AG08396 (cell line): Measurements from ENCODE around the gene ARHGAP26.
A peak's percentile ranks its signal among the peaks of the same experiment; 100 is the strongest.

ENCODE experiments used
- DNase-seq: peaks from one replicate; pipeline ENCODE4 v3.0.0; 2012; ENCODE audit warnings: low spot score, mixed read lengths

Gene ARHGAP26, protein sequence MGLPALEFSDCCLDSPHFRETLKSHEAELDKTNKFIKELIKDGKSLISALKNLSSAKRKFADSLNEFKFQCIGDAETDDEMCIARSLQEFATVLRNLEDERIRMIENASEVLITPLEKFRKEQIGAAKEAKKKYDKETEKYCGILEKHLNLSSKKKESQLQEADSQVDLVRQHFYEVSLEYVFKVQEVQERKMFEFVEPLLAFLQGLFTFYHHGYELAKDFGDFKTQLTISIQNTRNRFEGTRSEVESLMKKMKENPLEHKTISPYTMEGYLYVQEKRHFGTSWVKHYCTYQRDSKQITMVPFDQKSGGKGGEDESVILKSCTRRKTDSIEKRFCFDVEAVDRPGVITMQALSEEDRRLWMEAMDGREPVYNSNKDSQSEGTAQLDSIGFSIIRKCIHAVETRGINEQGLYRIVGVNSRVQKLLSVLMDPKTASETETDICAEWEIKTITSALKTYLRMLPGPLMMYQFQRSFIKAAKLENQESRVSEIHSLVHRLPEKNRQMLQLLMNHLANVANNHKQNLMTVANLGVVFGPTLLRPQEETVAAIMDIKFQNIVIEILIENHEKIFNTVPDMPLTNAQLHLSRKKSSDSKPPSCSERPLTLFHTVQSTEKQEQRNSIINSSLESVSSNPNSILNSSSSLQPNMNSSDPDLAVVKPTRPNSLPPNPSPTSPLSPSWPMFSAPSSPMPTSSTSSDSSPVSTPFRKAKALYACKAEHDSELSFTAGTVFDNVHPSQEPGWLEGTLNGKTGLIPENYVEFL

DNA sequence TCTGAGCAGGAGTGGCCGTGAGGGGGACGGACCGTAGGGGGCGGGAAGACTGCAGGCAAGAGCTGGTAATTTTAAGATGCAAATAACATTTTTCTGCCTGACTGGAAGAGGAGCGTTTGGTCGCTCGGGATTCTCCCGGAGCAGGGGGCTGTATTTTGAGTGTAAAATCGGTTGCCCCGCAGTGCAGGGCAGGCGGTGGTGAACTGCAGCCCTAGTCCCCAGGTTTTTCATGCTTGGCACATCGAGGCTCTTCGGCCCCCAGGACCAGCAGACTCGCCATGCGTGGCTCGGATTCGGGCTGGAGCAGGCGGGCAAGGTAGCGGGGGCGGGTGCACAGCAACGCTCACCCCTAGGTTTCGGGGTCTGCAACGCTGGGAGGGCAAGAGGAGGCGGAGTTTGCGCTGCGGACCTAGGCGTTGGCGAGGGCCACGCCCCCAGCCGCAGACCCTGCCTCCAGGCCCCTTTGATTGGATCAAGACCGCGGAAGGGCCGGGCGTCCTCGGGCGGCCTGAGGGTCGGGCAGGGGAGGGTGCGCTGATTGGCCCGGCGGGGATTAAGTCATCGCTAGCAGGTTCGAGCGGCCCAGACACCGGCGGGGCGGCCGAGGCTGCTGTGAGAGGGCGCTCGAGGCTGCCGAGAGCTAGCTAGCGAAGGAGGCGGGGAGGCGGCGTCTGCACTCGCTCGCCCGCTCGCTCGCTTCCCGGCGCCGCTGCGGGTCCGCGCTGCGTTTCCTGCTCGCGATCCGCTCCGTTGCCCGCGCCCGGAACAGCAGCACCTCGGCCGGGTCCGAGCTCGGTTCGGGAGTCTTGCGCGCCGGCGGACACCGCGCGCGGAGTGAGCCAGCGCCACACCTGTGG lies at the start of gene ARHGAP26:
TSS of gene ARHGAP26 (plus strand) at position 585 of the 857 bp plus-strand sequence. CDS start 385 bp downstream, outside the sequence.
- peak; percentile 97 for DNase-seq

DNA sequence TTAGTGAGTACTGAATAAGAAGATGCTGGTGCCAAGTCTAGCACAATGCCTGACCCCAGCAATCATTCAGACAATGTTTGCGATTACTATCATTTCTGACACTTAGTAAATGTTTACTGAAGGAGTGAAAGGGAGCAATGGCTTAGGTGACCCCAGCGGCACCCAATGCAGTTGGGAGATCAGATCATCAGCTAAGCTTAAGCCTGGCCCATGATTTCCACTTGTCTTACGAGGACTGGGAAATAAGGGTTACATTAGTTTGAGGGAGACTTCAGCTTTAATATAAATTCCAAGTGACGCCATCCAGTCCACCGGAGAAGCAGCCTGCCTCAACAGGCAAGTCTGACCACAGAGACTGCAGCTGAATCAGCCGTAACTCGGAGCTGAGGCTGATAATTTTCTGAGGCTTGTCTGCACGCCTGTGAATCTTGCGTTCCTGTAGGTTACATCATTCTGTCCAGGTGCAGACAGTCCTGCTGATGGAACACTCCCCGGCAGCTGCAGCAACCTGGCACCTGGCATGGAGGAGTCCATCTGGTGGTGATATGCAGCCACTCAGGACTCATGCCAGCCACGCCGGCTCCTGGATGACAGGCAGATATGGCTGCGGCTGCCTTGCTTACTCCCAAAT lies 49.4 kb upstream of the ARHGAP26 start:
- DNase-seq, result no peak

DNA sequence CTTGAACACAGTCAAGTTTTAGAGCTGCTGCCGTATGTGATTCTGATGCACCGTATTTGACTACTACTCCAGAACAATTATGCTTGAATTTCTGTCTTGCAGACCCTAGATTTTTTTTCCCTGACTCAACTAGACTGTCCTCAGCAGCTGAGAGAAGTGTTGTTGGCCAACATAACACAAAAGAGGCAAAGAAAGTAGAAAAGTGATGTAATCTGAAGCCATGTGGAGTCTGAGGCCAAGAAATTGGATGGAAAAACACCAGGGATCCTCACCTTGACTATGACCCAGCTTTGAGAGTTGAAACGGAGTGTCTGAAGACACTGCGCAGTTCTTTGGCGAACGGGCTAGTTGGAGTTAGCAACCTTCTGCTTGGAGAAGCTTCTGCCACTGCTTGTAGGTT lies 48.0 kb upstream of the ARHGAP26 start:
- no peak for DNase-seq

DNA sequence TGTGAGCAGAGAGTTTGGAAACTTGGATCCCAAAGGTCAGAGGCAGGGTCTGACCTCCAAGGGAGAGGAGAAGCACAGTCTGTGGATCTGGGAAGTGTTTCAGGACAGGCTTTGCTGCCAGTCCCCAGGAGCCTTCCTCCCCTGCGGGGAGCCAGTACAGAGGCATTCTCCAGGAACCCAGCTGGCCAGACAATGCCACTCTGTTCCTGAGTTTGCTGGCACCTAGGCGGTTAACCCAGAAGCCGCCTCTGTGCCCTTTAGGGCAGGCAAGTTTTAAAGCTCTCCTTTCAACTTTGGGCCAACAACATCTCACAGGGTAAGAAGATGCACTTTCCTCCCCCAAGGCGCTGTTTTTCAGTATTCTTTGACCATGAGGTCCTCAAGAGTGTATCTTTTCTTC lies 47.3 kb upstream of the ARHGAP26 start:
- no peak for DNase-seq

DNA sequence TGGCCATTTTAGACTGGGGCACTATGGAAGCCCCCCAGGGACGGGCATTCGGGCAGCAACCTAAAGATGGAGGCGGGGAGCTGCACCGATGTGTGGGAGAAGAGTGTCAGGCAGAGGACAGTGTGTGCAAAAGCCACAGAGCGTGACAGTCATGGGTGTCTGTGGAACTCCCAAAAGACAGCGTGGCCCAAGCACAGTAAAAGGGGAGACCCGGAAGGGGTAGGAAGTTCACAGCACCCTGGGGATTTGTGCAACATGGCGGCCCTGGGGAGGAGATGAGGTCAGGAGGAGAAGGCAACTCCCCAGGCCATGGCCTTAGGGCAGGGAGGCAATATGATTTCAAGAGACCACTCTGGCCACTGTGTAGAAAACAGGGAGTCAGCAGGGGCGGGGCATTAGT lies 45.4 kb upstream of the ARHGAP26 start:
- DNase-seq, result no peak

DNA sequence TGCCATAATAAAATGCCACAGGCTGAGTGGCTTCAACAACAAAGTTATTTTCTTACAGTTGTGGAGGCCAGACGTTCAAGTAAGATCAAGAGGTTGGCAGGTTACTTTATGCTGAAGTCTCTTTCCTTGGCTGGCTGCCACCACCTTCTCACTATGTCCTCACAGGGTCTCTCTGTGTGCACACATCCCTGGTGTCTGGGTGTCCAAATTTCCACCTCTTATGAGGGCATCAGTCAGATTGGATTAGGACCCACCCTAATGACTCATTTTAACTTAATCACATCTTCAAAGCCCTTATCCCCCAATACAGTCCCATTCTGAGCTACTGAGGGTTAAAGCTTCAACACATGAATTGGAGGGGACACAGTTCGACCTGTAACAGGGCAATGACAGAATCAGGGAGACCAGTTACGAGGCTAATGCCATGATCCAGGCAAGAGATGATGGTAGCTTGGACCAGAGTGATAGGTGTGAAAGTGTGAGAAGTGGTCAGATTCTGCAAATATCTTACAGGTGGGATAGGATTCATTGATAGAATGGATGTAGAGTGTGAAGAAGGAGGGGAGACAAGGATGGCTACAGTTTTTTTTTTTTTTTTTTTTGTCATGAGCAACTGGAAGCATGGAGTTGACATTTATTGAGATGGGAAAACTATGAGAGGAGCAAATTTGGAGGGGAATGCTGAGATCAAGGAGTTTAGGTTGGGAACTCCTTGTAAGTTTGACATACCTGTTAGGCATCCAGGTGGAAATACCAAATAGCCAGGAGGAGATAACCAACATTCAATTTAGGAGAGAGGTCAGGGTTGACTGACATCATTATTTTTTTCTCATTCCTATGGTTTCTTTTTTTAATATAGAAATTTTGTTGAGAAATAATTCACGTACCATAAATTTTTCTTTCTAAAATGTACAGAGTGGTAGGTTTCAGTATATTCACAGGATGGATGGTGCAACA lies 44.7 kb upstream of the ARHGAP26 start:
- DNase-seq, result no peak

DNA sequence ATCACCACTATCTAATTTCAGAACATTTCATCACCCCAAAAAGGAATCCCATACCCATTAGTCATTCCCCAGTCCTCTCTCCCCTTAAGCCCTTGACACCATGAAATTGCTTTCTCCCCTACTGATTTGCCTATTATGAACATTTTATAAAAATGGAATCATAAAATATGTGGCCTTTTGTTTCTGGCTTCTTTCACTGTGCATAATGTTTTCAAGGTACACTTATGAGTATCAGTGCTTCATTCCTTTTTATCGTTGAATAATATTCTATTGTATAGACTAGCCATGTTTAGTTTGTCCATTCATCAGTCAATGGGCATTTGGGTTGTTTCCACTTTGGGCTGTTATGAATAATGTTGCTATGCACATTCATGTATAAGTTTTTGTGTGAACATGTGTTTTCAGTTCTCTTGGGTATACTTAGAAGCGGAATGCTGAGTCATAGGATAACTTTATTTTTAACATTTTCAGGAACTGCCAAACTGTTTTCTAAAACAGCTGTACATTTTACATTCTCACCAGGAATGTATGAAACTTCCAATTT lies 43.9 kb upstream of the ARHGAP26 start:
- peak; percentile 42 for DNase-seq

DNA sequence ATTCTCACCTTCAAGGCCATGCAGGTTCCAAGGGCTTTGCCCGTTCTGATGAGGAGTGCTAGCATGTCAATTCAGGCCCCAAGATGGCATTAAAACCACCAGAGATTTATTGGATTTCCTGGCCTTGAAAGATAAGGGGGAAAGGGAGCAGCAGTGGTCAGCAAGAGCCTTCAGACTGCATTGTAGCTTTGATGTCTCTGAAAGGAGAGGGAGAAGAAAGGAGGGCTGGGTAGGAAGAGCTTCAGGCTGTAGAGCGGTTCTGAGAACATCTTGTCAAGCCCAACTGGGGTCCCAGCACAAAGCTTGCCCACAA lies 42.5 kb upstream of the ARHGAP26 start:
- DNase-seq, result no peak

DNA sequence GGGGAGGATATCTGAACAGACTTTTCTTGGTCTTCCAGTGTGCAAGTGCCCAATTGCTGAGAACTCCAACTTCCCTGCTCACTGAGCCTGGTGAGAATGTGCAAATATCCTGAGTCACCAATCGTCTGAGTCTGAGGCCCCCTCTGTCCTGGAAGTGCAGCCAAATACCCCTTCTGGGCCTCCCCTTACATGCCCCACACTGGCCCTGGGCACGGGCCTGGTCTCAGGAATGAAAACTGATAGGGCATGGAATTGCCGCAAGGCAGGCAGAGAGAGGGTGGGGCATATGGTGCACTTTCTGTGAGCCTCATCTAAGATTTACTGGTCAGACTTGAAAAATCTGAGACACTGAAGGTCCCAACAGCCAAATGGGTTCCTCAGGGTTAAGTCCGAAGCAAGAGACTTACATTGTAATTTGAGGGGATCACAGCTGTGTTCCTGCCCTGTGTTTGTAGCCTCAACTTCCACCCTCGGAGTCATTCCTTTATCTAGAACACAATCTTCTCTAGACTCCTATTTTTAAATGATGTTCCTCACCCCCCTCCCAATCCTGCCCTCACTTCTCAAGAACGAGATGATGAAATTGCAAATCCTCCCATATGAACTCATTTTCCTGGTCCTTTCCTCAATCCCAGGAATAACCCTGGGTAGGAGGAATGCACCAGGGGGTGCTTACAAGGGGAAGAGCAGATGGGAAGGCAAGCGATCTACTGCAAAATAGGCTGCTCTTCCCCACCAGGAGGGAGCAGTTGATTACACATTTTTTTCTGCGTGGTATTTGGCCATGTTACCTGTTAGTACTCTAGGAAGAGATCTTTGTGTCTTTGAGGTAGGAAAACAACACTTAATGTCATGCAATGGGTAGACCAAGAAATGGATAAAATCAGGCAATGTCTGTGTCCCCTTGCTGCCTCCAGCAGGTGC lies 34.6 kb upstream of the ARHGAP26 start:
- no peak for DNase-seq

DNA sequence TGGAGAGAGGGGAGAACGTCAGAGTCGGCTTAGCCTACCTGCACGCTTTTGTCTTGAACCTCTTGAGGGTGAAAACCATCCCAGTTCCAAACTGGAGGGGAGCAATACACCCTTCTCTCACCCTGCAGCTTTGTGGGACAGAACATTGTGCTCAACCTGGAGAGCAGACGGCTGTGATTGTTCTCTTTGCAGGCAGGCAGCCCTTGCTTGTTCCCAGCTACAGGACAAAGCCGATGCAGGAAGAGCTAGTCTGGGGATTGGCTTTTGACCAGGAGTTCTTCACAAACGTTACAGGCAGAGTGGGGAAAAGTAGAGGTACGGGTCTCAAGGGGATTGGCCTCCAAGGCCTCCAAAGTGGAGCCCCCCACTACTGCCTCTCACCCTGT lies 33.9 kb upstream of the ARHGAP26 start:
- no peak for DNase-seq

DNA sequence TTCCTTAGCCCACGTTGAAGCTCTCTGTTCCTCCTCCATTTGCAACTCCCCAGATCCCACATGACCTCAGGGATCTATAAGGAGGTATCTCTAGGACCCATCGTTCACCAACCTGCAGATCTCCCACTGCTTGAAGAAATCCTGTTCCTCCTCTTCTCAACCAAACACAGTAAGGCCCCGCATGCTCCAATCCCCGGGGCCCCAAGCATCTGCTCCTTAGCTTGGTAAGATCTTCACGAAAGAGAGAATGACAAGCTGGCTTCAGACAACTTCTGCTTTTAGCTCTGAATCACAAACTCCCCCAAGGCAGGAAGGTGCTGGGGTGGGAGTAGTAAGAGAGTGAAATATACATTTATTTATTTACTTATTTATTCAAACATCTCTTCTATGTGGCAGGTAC lies 33.0 kb upstream of the ARHGAP26 start:
- DNase-seq, result no peak

DNA sequence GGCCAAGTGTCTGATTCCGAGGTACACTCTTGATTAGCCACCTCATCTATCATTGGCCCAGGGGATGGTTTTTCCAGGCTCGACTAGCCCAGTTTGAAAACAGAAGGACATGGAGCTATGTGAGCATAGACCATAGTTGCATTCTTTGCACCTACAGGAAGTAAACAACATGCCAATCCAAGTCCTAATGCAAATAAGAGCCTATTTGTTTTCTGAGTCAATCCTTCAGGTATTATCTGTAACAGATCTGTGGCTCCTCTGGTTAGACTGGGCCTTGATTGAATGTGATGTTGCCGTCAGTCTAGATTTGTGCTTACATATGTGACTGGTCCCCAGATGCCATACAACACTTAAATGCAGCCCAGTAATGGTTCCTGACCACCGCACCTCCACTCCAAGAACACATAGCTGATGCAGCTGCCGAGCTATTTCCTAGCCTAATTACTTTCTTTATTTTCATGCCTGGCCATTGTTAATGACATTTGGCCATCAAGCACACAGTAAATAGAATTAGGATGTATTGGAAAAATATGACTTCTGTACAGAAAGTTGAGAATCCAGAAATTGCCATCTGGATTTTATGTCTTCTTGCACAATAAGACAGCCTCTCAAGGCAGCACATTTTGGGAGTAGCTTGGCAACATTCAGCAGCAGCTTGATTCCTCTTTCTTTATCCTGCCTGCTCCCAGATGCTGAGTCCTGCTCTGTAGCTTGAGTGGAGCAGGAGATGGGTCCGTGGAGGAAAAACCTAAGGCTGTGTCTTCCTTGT lies 29.5 kb upstream of the ARHGAP26 start:
- DNase-seq, result no peak

DNA sequence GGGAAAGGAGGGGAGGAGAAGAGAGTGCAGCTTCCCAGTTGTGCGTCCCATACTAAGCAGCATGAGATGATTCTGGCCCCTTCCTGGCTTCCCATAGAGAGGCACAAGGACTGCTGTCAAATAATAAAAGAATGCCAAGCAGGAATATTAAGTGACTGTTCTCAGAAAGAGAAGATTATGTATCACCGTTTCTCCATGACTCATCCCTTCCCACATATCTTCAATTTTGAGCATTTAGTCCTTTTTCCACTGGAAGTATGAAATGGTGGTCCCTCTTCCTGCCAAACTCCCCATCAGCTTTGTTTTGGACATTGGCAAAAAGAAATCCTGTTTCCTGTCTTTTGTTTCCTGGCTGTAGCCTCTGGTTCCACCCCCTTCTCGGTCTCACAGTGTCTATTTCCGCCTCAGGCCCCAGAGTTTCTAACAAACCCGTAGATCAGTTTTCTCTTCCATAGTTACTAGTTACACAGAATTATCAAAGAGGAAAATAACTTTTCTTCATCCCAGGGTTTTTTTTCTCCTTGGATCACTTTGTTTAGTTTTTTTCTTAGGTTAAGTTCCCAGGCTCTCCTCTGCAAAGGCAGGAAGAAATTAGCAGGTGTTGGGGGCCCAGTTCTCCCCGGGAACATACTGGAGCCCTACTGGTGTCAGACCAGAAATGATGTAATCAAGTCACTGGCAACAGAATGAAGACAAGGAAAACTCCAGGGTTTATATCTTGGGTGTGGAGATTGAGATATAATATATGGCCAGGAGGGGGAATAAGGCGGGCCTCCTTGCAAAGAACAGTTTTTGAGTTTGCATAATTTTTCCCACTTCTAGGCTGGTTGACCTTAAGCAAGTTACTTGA lies 26.4 kb upstream of the ARHGAP26 start:
- DNase-seq, result no peak

DNA sequence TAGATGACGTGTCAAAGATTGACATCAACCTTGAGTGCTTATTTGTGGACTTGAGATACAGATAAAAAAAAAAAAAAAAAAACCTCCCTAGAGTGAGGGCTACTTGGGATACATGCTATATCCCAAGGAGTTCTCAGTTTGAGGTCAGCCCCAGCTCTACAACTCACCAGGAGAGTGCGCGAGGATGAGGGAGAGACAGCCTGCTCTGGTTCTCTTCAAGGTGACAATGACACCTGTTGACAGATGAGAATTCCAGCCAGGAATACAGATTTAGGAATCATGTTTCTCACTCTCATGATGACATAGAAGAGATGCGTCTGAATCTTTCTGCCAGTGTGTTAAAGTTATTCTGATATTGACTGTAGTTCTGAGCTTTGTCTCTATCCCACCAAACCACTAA lies 24.9 kb upstream of the ARHGAP26 start:
- DNase-seq, result no peak

DNA sequence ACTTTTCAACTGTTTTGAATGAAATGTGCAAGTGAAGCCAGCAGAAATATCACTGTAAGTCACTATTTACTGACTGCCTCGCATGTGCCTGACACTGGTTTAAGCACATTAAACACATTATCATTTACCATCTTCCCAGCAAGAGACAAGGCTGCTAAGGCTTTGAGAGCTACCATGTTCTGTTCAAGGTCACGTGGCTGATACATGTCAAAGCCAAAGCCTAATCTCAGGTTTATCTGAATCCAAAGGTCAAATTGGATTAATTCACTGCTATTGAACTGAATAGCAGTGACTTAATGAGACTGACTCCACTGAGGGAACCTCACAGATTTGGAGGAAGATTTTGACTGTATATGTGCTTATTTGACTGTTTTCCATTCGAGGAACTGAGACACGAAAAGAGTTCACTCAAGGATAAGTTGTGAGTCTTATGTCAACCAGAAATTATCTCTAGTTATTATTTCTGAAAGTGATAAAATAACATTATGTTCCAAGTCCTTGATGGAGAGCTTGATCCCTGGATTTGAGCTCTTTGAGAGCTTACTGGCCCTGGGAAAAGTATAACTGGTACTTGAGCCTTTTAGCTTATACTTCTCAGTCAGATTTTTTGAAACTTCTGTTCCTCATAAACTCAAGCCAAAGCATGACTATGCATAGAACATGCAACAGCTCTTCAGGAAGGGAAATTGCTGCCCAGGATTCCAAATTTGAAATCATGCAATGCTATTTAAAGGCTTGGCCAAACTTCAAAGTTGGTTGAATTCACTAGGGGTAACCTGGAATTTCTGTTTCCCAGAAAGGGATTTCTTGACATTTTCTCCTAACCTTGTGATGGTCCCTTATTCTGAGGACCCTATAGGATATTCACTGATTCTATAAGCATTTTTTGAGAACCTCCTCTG lies 23.4 kb upstream of the ARHGAP26 start:
- DNase-seq, result no peak

DNA sequence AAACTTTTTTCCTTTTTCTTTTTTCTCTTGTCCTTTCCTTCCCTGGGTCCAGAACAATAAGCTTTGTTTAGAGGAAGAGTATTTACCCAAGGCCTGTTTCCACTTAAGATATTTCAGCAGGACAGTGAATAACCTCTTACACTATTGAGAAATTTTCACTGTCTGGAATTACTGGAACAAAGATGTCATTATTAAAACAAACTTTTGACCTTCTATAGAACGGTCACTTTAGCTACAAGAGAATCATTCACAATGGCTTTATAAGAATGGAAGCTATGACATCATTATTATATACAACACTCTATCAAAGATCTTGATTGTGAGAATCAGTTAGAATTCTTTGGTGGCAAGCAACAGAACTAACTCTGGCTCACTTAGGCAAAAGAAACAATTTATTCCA lies 22.0 kb upstream of the ARHGAP26 start:
- DNase-seq, result no peak
